ENCODE measurements around the gene OR51E1.

GRCh38 chr11:4615856-4616444 is 27.8 kb upstream of the OR51E1 start:
- TF ChIP-seq, protein P1, sequence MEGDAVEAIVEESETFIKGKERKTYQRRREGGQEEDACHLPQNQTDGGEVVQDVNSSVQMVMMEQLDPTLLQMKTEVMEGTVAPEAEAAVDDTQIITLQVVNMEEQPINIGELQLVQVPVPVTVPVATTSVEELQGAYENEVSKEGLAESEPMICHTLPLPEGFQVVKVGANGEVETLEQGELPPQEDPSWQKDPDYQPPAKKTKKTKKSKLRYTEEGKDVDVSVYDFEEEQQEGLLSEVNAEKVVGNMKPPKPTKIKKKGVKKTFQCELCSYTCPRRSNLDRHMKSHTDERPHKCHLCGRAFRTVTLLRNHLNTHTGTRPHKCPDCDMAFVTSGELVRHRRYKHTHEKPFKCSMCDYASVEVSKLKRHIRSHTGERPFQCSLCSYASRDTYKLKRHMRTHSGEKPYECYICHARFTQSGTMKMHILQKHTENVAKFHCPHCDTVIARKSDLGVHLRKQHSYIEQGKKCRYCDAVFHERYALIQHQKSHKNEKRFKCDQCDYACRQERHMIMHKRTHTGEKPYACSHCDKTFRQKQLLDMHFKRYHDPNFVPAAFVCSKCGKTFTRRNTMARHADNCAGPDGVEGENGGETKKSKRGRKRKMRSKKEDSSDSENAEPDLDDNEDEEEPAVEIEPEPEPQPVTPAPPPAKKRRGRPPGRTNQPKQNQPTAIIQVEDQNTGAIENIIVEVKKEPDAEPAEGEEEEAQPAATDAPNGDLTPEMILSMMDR (conservative IDR thresholded peaks at IDR 0.05; ENCODE audit: low read length): no peak
- no peak for TF ChIP-seq EZH2phosphoT487 (IDR thresholded peaks at IDR 0.05; ENCODE audit: borderline replicate concordance)

Data from Loucy (cell line).